ENCODE measurements around the gene CCDC185.

- no peak for TF ChIP-seq CTCF (IDR thresholded peaks at IDR 0.05)
- TF ChIP-seq POLR2A (IDR thresholded peaks at IDR 0.05) = no peak
Measured at GRCh38 chr1:223411710-223412109, 18.5 kb downstream of the CCDC185 start.

All from lower leg skin (tissue), 3 donors.